Measurements from ENCODE around the gene SLC18B1. TPM values are rescaled to one million over a fixed set of nuclear protein-coding genes. Genes with fewer than 3 reads are reported as not detected.

Gene SLC18B1
- total RNA-seq, 4 donors from 2014 or later = 5.2 to 8.0 (median 7.2) TPM

DNA sequence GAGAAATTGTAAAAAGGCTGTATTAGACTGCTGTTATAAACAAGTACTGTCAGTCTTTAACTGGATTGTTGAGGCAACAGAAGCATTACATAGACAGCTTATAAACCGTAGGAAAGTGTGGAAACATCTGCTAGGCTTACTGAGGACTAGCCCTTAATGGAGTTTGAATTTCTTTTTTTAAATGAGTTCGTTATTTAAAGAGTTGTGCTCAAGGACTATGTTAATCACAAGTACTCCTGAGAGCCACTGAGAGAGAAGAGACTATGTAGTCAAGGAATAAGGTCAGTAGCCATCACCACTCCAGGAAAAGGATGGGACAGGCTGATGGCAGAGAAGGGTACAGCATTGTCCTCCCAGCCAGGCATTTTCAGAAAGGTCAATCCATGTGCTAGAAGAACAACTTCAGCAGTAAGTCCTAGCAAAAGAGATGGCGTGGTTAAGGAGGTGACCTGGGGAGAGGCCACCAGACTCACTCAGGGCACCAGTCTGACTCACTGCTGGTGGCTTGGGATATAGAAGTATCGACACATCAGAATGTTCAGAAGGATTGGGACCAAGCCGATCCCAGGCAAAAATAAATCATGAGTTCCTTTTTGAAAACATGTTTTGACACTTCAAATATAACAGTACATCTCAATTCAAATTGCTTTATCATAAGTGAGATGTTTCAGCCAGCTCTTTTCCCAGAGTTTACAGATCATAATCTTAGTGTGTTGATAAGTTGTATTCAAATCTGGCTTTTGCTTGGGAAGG is 22.4 kb upstream of the SLC18B1 start:
- no peak for DNase-seq (ENCODE audit: low spot score in 2 of 2)
- TF ChIP-seq, protein P1, sequence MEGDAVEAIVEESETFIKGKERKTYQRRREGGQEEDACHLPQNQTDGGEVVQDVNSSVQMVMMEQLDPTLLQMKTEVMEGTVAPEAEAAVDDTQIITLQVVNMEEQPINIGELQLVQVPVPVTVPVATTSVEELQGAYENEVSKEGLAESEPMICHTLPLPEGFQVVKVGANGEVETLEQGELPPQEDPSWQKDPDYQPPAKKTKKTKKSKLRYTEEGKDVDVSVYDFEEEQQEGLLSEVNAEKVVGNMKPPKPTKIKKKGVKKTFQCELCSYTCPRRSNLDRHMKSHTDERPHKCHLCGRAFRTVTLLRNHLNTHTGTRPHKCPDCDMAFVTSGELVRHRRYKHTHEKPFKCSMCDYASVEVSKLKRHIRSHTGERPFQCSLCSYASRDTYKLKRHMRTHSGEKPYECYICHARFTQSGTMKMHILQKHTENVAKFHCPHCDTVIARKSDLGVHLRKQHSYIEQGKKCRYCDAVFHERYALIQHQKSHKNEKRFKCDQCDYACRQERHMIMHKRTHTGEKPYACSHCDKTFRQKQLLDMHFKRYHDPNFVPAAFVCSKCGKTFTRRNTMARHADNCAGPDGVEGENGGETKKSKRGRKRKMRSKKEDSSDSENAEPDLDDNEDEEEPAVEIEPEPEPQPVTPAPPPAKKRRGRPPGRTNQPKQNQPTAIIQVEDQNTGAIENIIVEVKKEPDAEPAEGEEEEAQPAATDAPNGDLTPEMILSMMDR (IDR thresholded peaks at IDR 0.05) = no peak
- TF ChIP-seq POLR2A (IDR thresholded peaks at IDR 0.05) = no peak
- no peak overlapping the region for H3K4me3 ChIP-seq (ENCODE audit: low read depth, poor library complexity, severe bottlenecking)
- 53 to 55% methylated on average over 5 of the region's 5 CpGs for WGBS, 2 donors
- intact Hi-C loops (cut with DNase I; ENCODE audit: low total_unique reads) = no loop called here

DNA sequence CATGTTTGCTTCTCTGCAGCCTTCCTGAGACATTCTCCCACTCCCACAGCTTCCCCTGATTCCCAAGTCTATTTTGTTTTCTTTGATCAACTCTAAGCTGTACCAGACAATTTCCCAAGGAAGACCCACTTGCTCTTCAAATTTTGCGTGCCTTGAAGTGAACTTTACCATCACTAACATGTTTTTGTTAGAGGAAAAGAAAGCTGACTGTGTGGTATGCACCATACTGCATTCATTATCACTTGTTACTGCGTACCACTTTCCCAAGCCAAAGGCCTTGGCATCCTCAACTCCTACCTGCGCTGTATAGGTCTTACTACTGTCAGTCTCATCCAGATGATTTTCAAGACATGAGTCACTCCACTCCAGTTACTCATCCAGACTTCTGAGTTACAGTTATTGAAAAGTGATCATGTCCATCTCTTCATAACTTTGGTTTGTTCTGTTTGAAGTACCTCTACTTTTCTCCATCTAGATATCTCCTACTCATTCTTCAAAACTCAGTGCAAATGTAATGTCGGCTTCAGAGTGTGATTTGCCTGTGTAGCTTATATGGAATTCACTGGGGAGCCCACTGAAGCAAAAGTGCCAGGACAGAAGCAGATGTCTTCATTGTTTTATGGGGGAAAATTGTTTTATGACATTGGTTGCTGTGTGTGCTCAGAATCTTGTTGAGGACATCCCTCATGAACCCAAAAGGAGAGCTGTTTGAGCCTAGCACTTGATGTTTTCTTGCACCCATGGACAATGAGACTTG is 21.1 kb upstream of the SLC18B1 start:
- no peak overlapping the region for H3K4me3 ChIP-seq (ENCODE audit: low read depth, poor library complexity, severe bottlenecking)
- intact Hi-C loops (cut with DNase I; ENCODE audit: low total_unique reads) = no loop called here
- WGBS, 2 donors = 58 to 75% methylated on average over 4 of the region's 4 CpGs
- DNase-seq (ENCODE audit: low spot score in 2 of 2) = no peak
- no peak for TF ChIP-seq POLR2A (IDR thresholded peaks at IDR 0.05)
- TF ChIP-seq, protein P1 (IDR thresholded peaks at IDR 0.05) = no peak

DNA sequence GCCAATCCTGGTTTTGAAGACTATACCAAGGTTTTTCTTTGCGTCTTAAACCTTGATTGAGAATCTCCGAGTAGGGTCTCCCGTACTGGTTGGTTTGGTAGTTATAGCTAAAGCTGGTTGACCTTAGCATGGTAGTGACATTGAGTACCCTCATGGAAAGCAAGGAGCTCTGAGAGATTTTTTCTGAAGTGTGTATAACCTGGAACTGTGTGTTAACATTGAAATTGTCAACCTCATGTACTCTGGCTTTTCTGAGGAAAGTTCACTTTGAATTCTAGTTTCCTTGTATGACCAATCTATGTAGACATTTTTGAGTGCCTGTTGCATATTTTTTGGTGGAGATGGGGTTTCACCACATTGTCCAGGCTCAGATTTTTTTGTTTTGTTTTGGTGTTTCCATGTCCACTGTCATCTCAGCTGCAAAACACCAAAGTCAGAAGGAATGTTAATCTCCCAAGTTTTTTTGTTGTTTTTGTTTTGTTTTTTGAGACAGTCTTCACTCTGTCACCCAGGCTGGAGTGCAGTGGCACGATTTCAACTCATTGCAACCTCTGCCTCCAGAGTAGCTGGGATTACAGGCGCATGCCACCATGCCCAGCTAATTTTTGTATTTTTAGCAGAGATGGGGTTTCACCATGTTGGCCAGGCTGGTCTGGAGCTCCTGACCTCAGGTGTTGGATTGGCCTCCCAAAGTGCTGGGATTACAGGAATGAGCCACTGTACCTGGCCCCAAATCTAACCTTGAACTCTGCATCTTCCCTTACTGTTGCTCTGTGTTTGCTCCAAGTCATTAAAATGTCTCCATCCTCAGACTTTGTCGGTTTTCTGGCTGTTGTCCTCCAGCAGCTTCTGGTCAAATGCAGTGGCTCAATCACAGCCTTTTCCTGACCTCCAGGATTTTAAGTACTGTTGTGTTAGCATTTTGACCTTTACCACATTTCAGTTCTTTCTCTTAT is 20.2 kb upstream of the SLC18B1 start:
- H3K4me3 ChIP-seq (ENCODE audit: low read depth, poor library complexity, severe bottlenecking) = no peak overlapping the region
- DNase-seq (ENCODE audit: low spot score in 2 of 2) = no peak
- intact Hi-C loops (cut with DNase I; ENCODE audit: low total_unique reads) = no loop called here
- 53 to 75% methylated on average over 6 of the region's 6 CpGs for WGBS, 2 donors
- no peak for TF ChIP-seq POLR2A (IDR thresholded peaks at IDR 0.05)
- TF ChIP-seq, protein P1 (IDR thresholded peaks at IDR 0.05) = no peak

DNA sequence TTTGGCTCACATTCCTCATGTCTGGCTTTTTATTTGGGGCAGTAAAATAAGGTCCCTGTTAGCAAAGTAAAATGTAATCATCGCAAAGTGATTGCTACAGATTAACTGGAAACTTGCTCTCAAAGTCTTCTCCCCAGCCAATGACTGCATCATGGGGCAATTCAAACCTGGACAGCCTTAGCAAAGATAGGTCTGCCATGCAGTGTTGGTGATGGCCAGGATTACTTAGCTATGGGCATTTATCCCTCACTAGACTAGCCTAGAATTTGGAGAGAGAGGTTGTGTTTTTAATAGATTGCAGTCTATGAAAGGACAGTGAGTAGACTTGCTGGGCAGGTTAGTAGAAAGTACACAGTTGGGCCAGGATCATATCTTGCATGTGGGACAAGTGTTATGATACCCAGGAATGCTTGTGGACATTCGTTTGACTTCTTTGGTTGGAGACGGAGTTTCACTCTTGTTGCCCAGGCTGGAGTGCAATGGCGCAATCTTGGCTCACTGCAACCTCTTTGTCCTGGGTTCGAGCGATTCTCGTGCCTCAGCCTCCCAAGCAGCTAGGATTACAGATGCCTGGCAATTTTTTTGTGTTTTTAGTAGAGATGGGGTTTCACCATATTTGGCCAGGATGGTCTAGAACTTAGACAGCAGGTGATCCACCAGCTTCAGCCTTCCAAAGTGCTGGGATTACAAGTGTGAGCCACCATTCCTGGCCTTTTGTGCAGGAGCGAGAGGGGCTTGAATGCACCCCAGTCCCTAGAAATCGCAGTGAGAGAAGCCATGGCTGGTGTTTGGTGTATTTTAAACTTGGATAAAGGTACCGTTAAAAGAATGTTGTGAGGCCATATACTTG is 19.3 kb upstream of the SLC18B1 start:
- TF ChIP-seq, protein P1 (IDR thresholded peaks at IDR 0.05) = no peak
- no peak for TF ChIP-seq POLR2A (IDR thresholded peaks at IDR 0.05)
- 87 to 89% methylated on average over 10 of the region's 10 CpGs for WGBS, 2 donors
- no peak for DNase-seq (ENCODE audit: low spot score in 2 of 2)
- H3K4me3 ChIP-seq (ENCODE audit: low read depth, poor library complexity, severe bottlenecking) = no peak overlapping the region
- intact Hi-C loops (cut with DNase I; ENCODE audit: low total_unique reads) = no loop called here

DNA sequence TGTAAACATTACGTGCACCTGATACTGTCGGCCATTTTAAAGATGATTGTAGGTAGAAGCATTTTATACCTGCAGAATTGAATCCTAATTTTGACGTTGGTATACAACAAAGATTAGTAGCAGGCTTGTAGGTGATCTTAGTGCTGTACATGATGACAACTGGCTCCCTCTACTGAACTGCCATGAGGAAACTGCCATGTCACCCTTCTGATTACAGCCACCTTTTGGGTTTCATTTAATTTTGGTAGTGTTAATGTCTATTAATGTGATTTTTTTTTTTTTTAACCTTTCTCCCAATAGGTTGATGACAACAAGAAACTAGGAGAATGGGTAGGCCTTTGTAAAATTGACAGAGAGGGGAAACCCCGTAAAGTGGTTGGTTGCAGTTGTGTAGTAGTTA is 18.2 kb upstream of the SLC18B1 start:
- no peak for TF ChIP-seq POLR2A (IDR thresholded peaks at IDR 0.05)
- 57 to 64% methylated on average over 4 of the region's 4 CpGs for WGBS, 2 donors
- no peak overlapping the region for H3K4me3 ChIP-seq (ENCODE audit: low read depth, poor library complexity, severe bottlenecking)
- no peak for DNase-seq (ENCODE audit: low spot score in 2 of 2)
- intact Hi-C loops (cut with DNase I; ENCODE audit: low total_unique reads) = no loop called here

Data from lower leg skin (tissue), 4 donors.